Activated naive CD8-positive, alpha-beta T cell treated with anti-CD3 and anti-CD28 coated beads, Interleukin-2, amount 50 U/mL, for 16 hours (primary cell): ENCODE results near the gene SLC25A26.

ENCODE experiments used
- DNase-seq: peaks from one replicate; pipeline ENCODE4 v3.0.0-alpha.2; 2020; ENCODE audit warnings: low read depth, low spot score

The SLC25A26 gene

DNA sequence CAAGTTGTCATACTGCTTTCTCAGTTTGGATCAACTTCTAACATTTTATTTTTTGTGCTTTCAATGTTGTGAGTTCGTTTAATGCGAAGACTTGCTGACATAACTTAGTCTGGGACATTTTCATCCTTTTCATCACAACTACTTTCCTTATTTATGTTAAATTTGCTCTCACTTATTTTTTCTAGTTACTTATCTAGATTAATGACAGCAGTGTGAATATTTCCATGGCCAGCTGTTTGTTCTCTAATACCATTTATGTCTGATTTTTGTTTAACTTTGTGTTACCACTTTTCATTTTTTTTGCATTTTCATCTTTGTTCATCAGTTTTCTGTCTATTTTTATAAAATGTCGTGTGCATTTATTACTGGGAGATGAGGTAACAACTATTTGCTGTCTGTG lies 6.2 kb downstream of the SLC25A26 start:
- no peak for DNase-seq

DNA sequence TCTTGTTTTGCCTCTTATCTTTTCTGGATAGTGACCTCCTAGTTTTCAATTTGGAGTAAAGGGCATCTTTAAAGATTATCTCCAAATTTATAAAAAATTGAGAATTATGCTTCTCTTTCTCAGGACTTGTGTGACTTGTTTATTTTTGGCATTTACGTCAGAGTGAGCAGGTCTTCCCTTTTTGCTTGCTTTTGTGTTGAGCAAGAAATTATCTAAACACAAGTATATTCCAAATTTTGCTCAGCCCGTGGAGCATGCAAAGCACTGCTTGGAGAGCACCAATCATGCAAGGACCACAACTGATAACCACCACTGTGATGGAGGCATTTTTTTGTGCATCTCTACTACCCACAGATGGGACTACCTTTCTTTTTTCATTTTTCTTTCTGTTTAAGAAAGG lies 7.1 kb downstream of the SLC25A26 start:
- DNase-seq = no peak

DNA sequence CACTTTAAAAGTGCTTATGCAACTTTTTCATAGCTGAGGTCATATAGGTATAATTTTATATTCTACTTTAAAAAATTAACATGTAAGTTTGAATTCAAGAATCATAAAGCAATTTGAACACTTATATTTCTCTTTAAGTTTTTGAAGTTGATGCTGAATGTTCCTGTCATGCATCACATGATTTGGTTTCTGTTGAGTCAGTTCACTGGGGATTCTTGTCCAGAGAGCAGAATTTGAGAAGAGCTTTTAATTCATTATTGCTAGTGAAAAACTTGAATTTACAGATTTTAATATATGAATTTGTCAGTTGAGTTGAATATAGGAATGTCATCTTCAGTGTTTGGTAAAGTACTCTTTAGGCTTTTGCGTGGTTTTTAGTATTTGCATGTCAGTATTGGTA lies 7.9 kb downstream of the SLC25A26 start:
- no peak for DNase-seq

DNA sequence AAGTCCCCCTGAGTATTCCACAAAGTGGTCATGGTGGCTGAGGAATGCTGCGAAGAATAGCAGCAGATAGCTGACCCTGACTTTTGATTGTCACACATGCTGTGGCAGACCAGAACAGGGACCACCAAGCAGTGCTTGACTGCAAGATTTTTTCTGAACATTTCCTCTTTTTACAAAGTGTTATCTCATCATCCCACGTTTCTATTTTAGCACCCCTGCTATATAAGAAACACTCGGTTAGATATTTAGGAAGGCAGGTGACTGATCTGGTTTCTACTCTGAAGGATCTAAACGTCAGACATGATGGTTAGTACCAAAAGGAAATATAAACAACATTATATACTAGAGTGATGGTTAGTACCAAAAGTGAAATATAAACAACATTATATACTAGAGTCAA lies 9.1 kb downstream of the SLC25A26 start:
- no peak for DNase-seq

DNA sequence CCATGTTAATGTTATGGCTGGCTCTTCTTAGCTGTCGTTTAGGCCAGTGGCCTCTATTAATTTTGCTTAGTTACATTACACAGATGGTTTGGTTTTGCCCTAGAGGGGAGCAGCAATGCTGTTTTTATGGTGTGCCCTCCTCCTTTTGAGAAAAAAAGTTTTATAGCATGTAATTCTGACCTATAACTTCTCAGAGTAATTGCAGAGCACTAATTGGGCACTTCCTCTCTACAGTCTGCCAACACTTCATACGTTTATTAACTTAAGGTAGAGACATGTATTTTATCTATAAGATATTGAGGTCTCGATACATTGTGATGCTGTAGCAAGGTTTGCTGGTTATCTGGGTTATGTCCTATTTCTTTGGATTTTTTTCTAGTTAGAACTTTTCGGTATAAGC lies 12.2 kb downstream of the SLC25A26 start:
- no peak for DNase-seq

DNA sequence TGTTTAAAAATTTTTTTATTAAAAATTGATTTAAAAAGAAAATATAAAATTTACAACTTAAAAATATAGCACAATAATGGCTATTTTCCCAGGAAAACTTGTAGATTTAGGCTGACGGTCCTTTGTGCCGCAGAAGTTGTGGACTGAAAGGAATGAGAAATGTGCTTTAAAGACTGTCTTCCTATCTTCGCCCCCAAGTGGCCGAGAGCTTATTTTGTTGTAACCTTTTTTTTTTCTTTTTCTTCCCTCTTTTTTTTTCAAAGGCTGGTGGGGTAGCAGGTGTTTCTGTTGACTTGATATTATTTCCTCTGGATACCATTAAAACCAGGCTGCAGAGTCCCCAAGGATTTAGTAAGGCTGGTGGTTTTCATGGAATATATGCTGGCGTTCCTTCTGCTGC lies 15.5 kb downstream of the SLC25A26 start:
- no peak for DNase-seq

DNA sequence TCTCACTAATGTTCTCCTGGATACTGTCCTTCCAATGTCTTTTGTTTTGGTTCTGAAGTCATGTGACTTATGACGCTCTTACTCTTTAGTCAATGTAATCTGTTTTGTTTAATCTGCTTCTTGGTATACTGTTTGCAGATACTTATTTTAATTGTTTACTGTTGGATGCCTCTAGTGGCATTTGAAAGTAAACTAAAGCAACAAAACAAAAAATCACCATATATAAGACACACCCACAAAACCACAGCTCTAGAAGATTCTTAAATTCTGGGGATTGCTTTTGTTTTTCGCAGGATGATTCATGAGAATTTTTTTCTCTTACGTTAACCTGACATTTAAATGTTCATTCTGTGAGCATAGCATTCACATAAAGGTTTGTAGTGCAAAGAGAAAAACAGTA lies 16.8 kb downstream of the SLC25A26 start:
- no peak for DNase-seq

DNA sequence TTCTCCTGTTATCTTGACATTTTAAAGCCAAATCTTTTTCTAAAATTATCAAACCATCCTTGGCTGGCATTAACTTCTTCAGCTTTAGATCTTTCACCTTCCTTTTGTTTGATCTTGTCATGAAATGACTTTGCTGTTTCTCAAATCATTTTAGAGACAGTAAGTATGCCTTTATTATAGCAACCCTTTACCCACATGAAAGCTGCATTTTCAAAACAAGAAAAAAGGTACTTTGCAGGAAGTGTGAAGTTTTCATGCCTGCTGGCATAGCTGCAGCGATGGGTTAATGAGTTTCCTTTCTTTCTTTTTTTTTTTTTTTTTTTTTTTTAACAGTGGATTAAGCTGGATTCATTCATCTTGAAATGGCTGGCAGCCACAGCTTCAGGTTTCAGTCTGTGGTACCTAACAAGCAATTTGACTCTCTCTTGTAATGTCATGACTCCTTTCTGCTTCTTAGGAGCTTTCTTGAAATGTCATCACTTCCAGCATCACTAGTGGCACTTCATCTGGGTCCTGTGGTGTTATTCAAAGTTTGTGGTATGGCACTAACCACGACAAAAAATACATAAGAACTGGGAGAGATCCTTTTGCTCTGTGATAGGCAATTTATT lies 18.8 kb downstream of the SLC25A26 start:
- DNase-seq = no peak

DNA sequence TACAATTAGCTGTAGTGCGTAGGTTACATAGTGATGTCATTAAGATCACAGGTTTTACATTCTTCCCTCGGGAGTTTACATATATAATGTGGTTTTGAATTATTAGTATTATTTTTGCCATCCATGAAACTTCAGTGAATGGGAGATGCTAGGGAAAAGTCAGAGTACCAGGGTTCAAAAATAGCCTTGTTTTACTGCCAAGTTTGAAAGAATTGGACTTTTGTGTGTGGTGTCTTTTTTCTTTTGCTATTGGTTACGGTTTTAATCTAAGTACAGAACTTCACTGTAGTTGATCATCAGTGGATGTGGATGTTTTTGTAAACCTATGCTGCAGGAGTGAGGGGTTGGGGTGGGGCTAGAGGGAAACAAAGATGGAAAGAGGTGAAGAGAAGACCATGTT lies 20.7 kb downstream of the SLC25A26 start:
- no peak for DNase-seq

DNA sequence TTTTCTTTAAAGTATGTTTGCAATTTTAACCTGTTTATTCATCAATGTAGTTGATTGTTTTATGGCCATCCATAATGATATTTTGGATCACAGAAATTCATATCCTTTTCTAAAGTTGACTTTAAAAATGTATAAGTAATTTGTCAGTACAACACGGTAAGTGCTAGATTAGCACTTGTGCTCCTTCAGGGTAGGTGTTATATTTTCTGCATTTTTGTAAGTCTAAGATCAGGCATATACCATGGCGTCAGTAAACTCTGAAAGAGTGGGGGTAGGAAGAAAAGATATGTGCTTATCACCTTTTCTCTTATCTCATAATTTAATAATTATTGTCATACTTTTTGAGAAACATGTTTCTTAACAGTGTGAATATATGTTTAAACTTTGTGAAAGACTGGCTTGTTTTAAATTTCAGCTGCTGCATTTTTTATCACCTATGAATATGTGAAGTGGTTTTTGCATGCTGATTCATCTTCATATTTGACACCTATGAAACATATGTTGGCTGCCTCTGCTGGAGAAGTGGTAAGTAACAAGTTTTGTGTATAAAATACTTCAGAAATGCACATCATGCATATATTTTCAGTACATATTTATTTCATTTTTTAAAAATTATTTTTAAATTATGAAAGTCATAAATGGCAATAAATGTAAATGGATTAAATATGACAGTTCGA lies 22.1 kb downstream of the SLC25A26 start:
- no peak for DNase-seq

DNA sequence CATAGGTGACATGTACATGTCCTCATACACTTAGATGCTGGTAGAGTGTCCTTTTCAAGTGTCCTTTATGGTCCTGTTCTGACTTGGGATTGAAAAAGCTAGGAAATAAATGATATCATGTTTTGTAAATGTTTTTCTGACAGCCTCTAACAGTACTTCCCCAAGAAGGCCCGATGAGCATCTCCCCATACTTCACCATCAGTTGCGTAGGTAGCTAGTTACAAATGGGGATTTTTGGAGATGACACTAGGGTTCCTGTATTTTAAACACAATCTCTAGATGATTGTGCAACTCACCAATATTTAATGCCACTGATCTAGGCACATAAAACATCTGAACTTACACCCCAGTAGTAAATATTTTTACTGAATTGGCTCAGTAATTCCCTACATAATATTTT lies 27.8 kb downstream of the SLC25A26 start:
- no peak for DNase-seq

DNA sequence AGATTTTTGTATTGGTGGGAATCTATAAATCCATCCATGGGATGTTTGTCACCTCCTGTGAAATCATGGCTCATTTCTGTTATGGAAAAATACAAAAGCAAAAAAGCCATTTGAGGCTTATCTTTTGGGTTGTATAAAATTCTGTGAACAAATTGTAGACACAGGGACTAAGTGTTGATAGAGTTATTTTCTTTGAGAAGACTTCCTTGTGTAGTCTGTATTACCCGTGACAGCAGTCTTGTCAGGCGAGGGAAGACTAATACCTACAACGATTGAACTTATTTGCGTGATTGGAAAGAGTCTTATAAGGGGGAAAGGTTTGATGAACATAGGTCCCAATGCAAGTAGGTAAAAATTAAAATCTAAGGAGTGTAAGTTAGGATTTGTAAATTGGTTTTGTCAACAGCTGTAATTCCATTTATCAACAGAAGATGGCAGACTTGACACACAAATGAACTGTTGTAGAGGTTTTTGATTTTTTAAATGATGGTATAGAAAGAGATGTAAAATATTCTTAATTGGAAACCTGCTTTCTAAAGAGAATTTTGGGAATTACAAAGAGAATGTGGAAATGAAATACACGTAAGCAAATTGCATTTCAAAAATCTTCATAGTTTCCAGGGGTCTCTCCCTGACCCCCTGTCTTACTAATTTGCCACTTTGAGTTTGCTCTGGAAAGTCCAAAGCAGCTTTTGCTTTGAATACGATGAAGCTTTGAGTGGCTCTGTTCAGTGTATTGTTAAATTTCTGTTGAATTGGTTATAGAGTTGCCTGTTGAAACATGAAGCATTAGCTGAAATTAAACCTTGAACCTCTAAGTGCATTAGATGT lies 33.2 kb downstream of the SLC25A26 start:
- no peak for DNase-seq

DNA sequence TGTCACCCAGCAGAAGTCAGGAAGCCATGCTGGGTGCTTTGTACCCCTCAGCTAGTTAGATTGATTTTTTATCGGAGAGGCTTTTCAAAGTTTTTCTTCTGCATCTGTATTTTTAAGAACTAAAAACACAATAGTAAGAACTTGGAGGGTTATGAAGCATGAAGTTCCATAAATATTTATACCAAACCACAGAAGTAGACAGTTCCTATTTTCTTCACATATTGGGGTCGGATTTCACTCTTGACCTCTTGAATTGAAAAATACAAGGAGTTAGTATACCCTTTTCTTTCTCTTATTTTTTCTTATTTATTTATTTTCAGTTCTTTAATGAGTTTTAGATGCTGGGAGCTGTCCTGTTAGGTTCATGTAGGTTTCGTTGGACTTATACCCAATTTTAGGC lies 35.1 kb downstream of the SLC25A26 start:
- DNase-seq = no peak

DNA sequence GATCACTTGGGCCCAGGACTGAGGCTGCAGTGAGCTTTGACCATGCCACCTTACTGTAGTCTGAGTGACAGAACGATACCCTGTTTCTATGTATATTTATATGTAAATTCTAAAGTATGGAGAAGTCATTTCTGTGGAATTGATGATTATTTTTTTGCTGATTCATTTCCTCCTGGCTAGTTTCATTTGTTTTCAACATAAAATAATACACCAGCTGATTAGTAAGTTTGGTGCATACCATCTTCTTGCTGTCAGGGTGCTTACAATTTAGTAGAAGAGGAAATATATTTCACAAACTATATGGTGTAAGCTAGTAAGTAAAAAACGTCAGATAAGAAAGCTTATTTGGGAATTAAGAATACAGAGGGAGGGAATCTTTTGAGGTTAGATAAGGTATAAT lies 36.0 kb downstream of the SLC25A26 start:
- no peak for DNase-seq

DNA sequence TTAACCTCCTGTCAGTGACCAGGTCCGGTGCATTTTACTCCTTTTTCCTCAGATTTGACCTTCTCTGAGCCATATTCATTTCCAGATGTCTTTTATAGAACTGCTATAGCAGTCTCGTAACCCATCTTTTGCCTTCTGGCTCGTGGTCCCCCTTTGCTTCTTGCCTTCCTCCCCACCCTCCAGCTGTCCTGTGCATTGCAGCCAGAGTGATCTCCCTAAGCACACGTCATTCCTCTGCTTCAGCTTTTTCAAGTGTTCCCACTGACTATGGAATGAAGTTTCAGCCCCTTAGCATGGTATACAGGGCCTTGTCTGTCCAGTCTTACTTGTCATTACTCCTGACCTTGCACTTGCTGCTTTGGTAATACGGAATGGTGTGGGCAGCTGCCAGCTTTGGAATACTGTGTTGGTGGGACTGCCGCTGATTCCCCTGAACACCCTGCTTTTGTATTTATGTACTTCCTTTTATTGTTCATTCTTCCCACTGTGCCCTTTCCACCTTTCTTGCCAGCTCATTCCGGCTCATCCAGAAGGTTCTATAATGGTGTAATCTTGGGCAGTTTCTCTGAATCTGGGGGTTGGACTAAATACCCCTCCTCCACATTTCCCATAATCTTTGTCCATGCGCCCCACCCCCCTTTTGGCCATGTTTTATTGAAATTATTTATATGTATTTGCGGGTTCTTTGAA lies 38.9 kb downstream of the SLC25A26 start:
- DNase-seq = no peak

DNA sequence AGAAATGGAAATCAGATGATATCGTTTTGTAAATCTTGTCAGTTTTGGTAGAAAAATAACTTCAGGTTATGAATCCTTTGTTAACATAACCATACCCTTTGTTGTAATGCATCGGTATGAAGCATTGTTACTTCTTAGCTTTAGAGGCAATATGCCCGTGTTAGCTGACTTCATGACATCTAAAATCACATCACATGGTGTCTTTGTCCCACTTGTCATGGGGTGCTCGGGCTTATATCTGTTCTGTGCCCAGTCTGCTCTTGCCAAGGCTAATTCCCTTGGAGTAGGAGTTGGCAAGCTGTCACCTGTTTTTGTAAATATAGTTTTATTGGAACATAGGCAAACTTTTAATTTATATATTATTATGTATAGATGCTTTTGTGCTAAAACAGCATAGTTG lies 39.6 kb downstream of the SLC25A26 start:
- no peak for DNase-seq

DNA sequence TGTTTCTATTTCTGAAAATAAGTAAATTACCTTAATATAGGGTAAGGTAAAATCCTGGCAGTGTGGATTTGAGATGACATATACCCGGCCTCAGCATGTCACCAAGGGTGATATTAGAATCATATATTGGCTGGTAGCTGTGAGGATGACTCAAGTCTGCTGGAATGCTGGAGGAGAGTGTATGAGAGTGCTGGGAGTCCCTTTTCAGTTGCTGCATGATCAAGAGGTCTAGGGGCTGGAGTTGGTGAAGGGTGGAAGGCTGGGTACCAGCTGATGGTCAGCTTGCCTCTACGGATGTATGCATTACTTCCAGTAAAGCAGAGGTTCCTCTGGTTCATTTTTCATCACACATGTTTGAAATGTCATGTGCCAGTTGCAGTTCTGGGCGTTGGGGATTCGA lies 40.6 kb downstream of the SLC25A26 start:
- DNase-seq = no peak

DNA sequence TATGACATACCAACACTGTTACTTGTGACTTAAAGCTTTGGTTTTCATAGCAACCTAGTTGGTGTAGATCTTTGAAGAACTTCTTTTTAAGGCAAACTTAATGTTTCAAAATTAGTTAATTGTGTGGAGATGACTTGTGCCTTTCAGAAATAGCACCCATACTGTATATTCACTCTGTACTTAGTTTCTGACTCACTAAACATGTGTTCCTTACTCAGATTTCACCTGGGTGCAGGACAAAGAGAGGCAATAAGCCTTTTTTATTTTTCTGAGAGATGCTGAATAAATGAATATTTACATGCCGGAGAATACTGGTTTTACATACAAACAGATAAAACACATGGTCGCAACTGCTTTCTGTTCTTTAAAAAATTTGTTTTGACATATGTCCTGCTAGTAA lies 44.8 kb downstream of the SLC25A26 start:
- DNase-seq = no peak

DNA sequence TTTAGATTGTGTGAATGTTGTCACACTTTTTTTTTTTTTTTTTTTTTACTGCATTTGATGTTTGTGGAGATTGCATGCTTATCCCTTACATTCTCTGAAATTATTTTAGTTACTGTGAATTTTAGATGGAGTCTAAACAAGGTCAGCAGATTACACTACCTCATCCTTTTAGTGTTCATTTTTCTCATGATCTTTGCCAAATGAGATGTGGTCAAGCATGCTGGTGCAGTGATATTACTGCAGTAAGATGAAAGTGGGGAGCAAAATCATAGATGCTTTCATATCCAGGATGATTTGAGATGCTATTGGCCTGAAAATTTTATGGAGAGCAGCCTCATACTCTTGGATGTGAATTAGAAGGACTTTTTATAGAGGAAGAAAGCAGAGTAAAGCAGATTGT lies 45.8 kb downstream of the SLC25A26 start:
- no peak for DNase-seq

DNA sequence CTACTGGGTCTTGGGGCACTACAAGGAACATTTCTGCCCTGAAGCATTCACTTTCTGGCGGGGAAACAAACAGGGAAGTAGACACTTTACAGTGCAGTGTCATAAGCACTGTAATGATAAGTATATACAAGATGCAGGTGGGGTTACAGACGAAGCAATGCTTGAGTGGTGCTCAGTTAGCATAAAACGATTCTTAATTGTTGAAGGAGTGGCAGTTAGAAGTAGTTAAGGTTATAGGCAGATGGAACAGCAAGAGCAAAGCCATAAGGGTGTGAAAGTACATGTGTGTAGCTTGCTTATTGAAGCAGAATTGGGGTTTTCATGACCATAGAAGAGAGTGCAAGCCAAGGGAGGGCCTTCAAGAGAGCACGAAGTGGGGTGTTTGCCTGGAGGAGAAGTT lies 46.2 kb downstream of the SLC25A26 start:
- DNase-seq = no peak

DNA sequence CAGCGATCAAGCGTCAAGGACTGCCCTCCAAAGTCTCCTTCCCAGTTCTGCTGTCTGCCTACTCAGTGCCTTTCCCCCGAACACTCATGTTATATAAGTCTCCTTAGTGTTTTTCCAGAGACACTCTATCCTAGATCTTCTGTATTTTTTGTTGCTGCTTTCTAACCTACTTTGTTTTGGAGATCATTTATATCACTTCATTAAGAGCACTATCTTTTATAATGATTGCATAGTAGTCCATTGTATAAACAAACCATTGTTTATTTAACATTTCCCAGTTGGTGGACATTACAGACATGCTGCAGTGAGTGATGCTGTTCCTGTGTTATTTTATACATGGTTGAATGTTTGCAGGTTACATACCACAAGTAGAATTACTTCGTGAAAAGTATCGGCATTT lies 47.1 kb downstream of the SLC25A26 start:
- DNase-seq = no peak

DNA sequence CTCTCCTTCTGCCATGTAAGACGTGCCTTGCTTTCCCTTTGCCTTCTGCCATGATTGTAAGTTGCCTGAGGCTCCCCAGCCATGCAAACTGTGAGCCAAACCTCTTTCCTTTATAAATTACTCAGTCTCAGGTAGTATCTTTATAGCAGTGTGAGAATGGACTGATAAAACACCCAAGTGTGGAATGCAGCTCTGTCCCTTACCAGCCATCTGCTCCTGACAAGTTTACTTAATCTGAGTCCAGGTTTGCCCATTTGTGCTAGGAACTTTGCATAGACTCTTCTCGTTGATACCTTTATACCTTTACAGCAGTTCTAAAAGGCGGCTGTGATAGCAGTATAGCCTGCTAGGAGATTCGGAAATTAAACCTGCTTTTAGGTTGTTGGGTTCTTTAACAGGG lies 48.1 kb downstream of the SLC25A26 start:
- DNase-seq = no peak
